DOHH2 (cell line): Measurements from ENCODE around the gene DHX30.

Experiments
- H3F3A ChIP-seq: fragments of 200-600 bp; sonication (generic), shearing (Covaris generic); 2 replicates; pipeline ENCODE4 v1.6.0; 2016; ENCODE audit warnings: antibody characterized with exemption, mild to moderate bottlenecking; ENCODE audit not compliant: control insufficient read depth, insufficient read depth
- H3K27ac ChIP-seq: fragments of 200-600 bp; sonication (generic); 2 replicates; pipeline ENCODE4 v1.5.1; 2014; ENCODE audit warnings: low read depth, mild to moderate bottlenecking, low read length, moderate library complexity
- H3K27me3 ChIP-seq: fragments of 200-600 bp; sonication (generic); 2 replicates; pipeline ENCODE4 v1.6.1; 2014; ENCODE audit warnings: mild to moderate bottlenecking, low read length, mixed read lengths; ENCODE audit not compliant: control insufficient read depth
- H3K36me3 ChIP-seq: fragments of 200-600 bp; sonication (generic); 2 replicates; pipeline ENCODE4 v1.6.1; 2014; ENCODE audit warnings: mild to moderate bottlenecking, low read length, moderate library complexity, mixed read lengths; ENCODE audit not compliant: control insufficient read depth
- H3K4me1 ChIP-seq: fragments of 200-600 bp; sonication (generic); 2 replicates; pipeline ENCODE4 v1.6.1; 2014; ENCODE audit warnings: mild to moderate bottlenecking, low read length, mixed read lengths; ENCODE audit not compliant: control insufficient read depth
- H3K4me2 ChIP-seq: fragments of 200-600 bp; sonication (generic); 2 replicates; pipeline ENCODE4 v1.6.0; 2014; ENCODE audit warnings: mild to moderate bottlenecking, low read length, moderate library complexity
- H3K4me3 ChIP-seq: fragments of 200-600 bp; sonication (generic); 2 replicates; pipeline ENCODE4 v1.5.1; 2014; ENCODE audit warnings: mild to moderate bottlenecking, low read length, mixed read lengths
- H3K79me2 ChIP-seq: fragments of 200-600 bp; sonication (generic); 2 replicates; pipeline ENCODE4 v1.6.1; 2014; ENCODE audit warnings: mild to moderate bottlenecking, low read length, mixed read lengths; ENCODE audit not compliant: control insufficient read depth
- H3K9me2 ChIP-seq: fragments of 200-600 bp; sonication (generic); replicated peaks from 2 replicates; pipeline ENCODE4 v1.6.1; 2014; ENCODE audit warnings: mild to moderate bottlenecking, low read length, mixed read lengths; ENCODE audit not compliant: control insufficient read depth
- H3K9me3 ChIP-seq: fragments of 200-600 bp; sonication (generic); 2 replicates; pipeline ENCODE4 v1.6.1; 2014; ENCODE audit warnings: antibody characterized with exemption, low read length, mixed read lengths; ENCODE audit not compliant: control insufficient read depth, insufficient read depth
- H4K20me1 ChIP-seq: fragments of 200-600 bp; sonication (generic); 2 replicates; pipeline ENCODE4 v1.6.0; 2014; ENCODE audit warnings: low read depth, mild to moderate bottlenecking, antibody characterized with exemption, low read length, moderate library complexity; ENCODE audit not compliant: control insufficient read depth, insufficient read depth
- EZH2phosphoT487 ChIP-seq: fragments of 200-600 bp; sonication (generic); IDR thresholded peaks from 2 replicates; pipeline ENCODE4 v1.6.1; 2017; ENCODE audit warnings: borderline replicate concordance, mild to moderate bottlenecking, antibody characterized with exemption, low read length, moderate library complexity, mixed read lengths
- TF ChIP-seq, protein P1 (sequence below): fragments of 200-600 bp; sonication (generic); IDR thresholded peaks from one replicate; pipeline ENCODE4 v1.5.1; 2014; ENCODE audit warnings: antibody characterized with exemption, mild to moderate bottlenecking, low read depth, low read length; ENCODE audit not compliant: poor library complexity, severe bottlenecking

DHX30 gene

DNA sequence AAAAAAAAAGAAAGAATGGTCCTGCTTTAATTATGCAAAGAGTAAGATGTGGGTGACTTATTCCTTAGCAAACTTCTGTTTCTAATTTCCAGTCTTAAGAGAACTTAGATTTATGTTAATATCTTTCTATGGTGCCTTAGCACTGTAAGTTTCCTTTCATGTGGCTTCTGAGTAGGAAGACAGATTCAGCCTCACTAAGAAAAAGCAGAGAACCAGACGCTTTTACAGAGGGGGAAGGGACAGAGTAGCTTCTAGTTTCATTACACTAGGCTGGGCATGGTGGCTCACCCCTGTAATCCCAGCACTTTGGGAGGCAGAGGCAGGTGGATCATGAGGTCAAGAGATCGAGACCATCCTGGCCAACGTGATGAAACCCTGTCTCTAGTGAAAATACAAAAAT is 95.0 kb downstream of the DHX30 start:
- Histone ChIP-seq H3F3A (no peaks in the 10 kb centered on the region), H3K27ac (no peak overlapping the region), H3K79me2 (no peaks in the 10 kb centered on the region), H3K27me3 (no peaks in the 10 kb centered on the region), H3K4me3 (no peak overlapping the region), H3K36me3 (no peaks in the 10 kb centered on the region), H3K9me3 (no peaks in the 10 kb centered on the region), H3K4me2 (no peak overlapping the region), H3K4me1 (no peaks in the 10 kb centered on the region), H4K20me1 (no peaks in the 10 kb centered on the region), H3K9me2 (no peaks in the 10 kb centered on the region)
- TF ChIP-seq EZH2phosphoT487: no peak

DNA sequence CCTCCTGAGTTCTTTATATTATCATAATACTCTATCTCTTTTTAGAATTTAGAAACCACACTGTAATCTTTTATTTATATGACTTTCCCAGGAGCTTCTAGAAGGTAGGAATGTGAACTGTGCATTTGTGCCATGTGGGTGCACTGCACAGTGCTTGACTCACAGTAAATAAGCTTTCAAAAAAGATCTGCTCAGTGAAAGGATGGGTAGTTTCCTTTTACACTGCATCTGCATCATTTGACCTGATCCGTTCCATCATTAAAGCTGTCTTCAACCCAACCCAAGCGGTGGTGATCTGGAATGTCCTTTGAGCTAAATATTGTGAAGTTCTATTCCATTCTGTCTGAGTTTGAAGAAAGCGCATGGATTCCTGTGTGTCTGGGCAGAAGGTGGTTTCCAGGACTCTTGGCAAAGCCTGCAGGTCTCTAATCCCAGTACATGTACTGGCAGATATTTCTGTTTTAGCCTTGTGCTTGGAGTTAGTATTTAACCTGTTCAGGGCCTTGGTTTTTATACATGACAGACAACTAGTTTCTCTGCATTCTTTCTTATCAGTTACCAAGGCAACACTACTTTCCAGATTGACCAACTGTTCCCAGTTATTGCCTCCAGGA is 96.7 kb downstream of the DHX30 start:
- no peak overlapping the region for H3K4me2 ChIP-seq
- no peaks in the 10 kb centered on the region for H3K36me3 ChIP-seq
- H3F3A ChIP-seq: no peaks in the 10 kb centered on the region
- H3K79me2 ChIP-seq: no peaks in the 10 kb centered on the region
- TF ChIP-seq, protein P1, sequence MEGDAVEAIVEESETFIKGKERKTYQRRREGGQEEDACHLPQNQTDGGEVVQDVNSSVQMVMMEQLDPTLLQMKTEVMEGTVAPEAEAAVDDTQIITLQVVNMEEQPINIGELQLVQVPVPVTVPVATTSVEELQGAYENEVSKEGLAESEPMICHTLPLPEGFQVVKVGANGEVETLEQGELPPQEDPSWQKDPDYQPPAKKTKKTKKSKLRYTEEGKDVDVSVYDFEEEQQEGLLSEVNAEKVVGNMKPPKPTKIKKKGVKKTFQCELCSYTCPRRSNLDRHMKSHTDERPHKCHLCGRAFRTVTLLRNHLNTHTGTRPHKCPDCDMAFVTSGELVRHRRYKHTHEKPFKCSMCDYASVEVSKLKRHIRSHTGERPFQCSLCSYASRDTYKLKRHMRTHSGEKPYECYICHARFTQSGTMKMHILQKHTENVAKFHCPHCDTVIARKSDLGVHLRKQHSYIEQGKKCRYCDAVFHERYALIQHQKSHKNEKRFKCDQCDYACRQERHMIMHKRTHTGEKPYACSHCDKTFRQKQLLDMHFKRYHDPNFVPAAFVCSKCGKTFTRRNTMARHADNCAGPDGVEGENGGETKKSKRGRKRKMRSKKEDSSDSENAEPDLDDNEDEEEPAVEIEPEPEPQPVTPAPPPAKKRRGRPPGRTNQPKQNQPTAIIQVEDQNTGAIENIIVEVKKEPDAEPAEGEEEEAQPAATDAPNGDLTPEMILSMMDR: no peak
- no peak for TF ChIP-seq EZH2phosphoT487
- H3K4me1 ChIP-seq: no peaks in the 10 kb centered on the region
- no peak overlapping the region for H3K4me3 ChIP-seq
- H3K27ac ChIP-seq: no peak overlapping the region
- H3K9me2 ChIP-seq: no peaks in the 10 kb centered on the region
- H3K27me3 ChIP-seq: no peaks in the 10 kb centered on the region
- H4K20me1 ChIP-seq: no peaks in the 10 kb centered on the region
- H3K9me3 ChIP-seq: no peaks in the 10 kb centered on the region
